Breast epithelium (tissue), 3 donors: ENCODE measurements around the gene CBX1.

Source experiments
- POLR2A ChIP-seq: fragments of 450-650 bp; IDR thresholded peaks from one replicate; pipeline ENCODE4 v1.6.1; 2016; ENCODE audit warnings: antibody characterized with exemption, mild to moderate bottlenecking, moderate library complexity
- TF ChIP-seq, protein P1 (sequence below), 3 donors: fragments of 450-650 bp; IDR thresholded peaks; one replicate each; pipeline ENCODE4 v1.5.1; 2016 to 2017; ENCODE audit warnings: antibody characterized with exemption in 3 of 3, mild to moderate bottlenecking in 3 of 3, moderate library complexity in 3 of 3

DNA sequence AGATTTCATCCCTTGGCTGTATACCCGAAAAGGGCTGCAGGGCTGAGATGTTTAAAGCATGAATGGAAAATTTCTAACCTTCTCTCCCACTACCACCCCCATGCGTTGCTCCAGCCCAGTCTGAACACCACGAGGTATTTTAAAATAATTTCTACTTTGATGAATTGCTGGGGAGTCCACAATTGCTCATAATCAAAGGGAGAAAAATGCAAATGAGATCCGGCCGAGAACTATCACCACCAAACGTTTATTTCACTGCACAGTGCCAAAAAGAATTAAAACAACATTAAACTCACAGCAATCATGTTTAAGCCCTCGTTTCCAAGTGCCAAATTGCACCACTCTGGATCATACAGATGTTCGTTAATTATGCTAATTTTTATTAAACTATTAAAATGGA, 43.0 kb upstream of the CBX1 start:
- TF ChIP-seq, protein P1, sequence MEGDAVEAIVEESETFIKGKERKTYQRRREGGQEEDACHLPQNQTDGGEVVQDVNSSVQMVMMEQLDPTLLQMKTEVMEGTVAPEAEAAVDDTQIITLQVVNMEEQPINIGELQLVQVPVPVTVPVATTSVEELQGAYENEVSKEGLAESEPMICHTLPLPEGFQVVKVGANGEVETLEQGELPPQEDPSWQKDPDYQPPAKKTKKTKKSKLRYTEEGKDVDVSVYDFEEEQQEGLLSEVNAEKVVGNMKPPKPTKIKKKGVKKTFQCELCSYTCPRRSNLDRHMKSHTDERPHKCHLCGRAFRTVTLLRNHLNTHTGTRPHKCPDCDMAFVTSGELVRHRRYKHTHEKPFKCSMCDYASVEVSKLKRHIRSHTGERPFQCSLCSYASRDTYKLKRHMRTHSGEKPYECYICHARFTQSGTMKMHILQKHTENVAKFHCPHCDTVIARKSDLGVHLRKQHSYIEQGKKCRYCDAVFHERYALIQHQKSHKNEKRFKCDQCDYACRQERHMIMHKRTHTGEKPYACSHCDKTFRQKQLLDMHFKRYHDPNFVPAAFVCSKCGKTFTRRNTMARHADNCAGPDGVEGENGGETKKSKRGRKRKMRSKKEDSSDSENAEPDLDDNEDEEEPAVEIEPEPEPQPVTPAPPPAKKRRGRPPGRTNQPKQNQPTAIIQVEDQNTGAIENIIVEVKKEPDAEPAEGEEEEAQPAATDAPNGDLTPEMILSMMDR (IDR thresholded peaks at IDR 0.05): no peak
- no peak for TF ChIP-seq POLR2A
